Astrocyte (in vitro differentiated cells and primary cell): ENCODE results near the gene DAGLA. TPM values are rescaled to one million over a fixed set of nuclear protein-coding genes. Genes with fewer than 3 reads are reported as not detected.

ENCODE experiments used
- DNase-seq: peaks from one replicate; pipeline ENCODE4 v3.0.0-alpha.2; 2010; ENCODE audit warnings: low read depth
- FAIRE-seq: peaks from 2 replicates; lab custom pipeline; 2011; peaks lifted over from hg19 to GRCh38; lab: Jason Lieb, UNC
- H2AFZ ChIP-seq: 2 replicates; pipeline ENCODE4 v1.6.0; 2012; ENCODE audit warnings: low read depth, low read length, inconsistent platforms
- H3K27ac ChIP-seq: 2 replicates; pipeline ENCODE4 v1.5.1; 2011; ENCODE audit warnings: low read depth, low read length, inconsistent platforms
- H3K27me3 ChIP-seq: 2 replicates; pipeline ENCODE4 v1.6.0; 2011; ENCODE audit warnings: low read length, inconsistent platforms; ENCODE audit not compliant: insufficient read depth
- H3K36me3 ChIP-seq: 2 replicates; pipeline ENCODE4 v1.5.1; 2011; ENCODE audit warnings: low read length, inconsistent platforms; ENCODE audit not compliant: insufficient read depth
- H3K4me1 ChIP-seq: 2 replicates; pipeline ENCODE4 v1.5.1; 2011; ENCODE audit warnings: low read length, inconsistent platforms; ENCODE audit not compliant: insufficient read depth
- H3K4me2 ChIP-seq: 2 replicates; pipeline ENCODE4 v1.6.0; 2012; ENCODE audit warnings: low read length, inconsistent platforms
- H3K4me3 ChIP-seq: 2 replicates; pipeline ENCODE4 v1.5.1; 2011; ENCODE audit warnings: low read depth, mild to moderate bottlenecking, low read length, inconsistent platforms; ENCODE audit not compliant: insufficient read depth
- H3K79me2 ChIP-seq: 2 replicates; pipeline ENCODE4 v1.6.0; 2012; ENCODE audit warnings: mild to moderate bottlenecking, low read length, inconsistent platforms; ENCODE audit not compliant: insufficient read depth
- H3K9ac ChIP-seq: 2 replicates; pipeline ENCODE4 v1.6.0; 2012; ENCODE audit warnings: mild to moderate bottlenecking, low read length, inconsistent platforms
- H3K9me3 ChIP-seq: 2 replicates; pipeline ENCODE4 v1.5.1; 2012; ENCODE audit warnings: low read depth, mild to moderate bottlenecking, low read length, inconsistent platforms; ENCODE audit not compliant: insufficient read depth
- H4K20me1 ChIP-seq: 2 replicates; pipeline ENCODE4 v1.6.0; 2012; ENCODE audit warnings: low read length, inconsistent platforms; ENCODE audit not compliant: insufficient read depth
- H3K27ac Mint-ChIP-seq: one replicate; pipeline ENCODE4 v1.8.0; 2021; ENCODE audit warnings: mild to moderate bottlenecking, mixed read lengths; ENCODE audit not compliant: unreplicated experiment
- H3K27me3 Mint-ChIP-seq: one replicate; pipeline ENCODE4 v1.8.0; 2021; ENCODE audit warnings: low read depth, mixed read lengths; ENCODE audit not compliant: unreplicated experiment
- H3K36me3 Mint-ChIP-seq: one replicate; pipeline ENCODE4 v1.8.0; 2021; ENCODE audit warnings: low read depth, mixed read lengths; ENCODE audit not compliant: unreplicated experiment
- H3K4me1 Mint-ChIP-seq: one replicate; pipeline ENCODE4 v1.8.0; 2021; ENCODE audit warnings: low read depth, mixed read lengths; ENCODE audit not compliant: unreplicated experiment
- H3K4me3 Mint-ChIP-seq: one replicate; pipeline ENCODE4 v1.8.0; 2021; ENCODE audit warnings: mild to moderate bottlenecking, moderate library complexity, mixed read lengths; ENCODE audit not compliant: unreplicated experiment
- H3K9me3 Mint-ChIP-seq: one replicate; pipeline ENCODE4 v1.8.0; 2021; ENCODE audit warnings: mild to moderate bottlenecking, mixed read lengths; ENCODE audit not compliant: unreplicated experiment
- EZH2 ChIP-seq: IDR thresholded peaks from 2 replicates; pipeline ENCODE4 v1.6.1; 2012; ENCODE audit warnings: mild to moderate bottlenecking, low read length, inconsistent platforms; ENCODE audit not compliant: insufficient read depth
- total RNA-seq: library from RNA; stranded (reverse); gene quantifications from 2 replicates; pipeline ENCODE4 v1.2.1, GENCODE V29; 2021
- TF ChIP-seq, protein P1 (sequence below): IDR thresholded peaks from 2 replicates; pipeline ENCODE4 v1.5.1; 2011; ENCODE audit warnings: low read depth, mild to moderate bottlenecking, inconsistent platforms, low read length, moderate library complexity; ENCODE audit not compliant: insufficient read depth

The DAGLA gene
- total RNA-seq, 1 donor from 2014 or later = 5.5 TPM

DNA sequence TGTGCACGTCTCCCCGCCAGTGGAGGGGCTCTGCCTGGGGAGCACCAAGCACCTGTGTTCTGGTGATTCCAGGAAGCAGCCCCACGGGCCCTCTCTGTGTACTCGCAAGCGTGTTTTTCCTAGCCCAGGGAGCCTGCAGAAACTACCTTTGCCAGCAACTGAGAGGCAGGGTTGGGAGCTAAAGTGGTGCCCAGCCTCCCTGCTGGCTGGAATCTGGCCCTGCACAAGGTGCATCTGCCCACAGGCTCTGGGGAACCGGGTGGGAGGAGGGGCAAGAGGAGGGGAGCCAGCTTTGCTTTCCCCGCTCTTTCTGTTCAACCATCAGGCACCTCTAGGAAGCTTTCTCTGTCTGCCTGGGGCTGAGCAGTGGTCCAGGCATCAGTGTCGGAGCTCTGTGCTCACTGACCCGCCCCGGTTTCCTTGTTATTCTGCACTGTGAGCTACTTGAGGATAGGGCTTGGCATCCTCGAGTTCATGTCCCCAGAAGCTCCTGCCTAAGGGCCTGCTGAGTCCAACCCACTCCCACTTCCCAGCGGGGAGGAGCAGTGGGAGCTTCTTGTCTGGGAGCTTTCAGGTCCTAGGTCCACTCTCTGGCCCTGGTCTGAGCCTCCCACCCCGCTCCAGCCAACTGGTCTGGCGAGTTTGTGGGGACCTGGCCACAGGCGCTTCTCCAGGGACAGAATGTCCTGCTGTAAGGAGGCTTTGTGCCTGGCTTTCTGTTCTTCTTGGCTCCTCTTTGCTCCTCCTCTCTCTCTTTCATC lies 14.9 kb downstream of the DAGLA start:
- Histone ChIP-seq H2AFZ (peak overlapping the region; percentile 59), H3K4me1 (peaks cover 42% of the 10 kb centered on the region), H4K20me1 (peaks cover 33% of the 10 kb centered on the region), H3K9ac (peak overlapping the region; percentile 75), H3K36me3 (no peaks in the 10 kb centered on the region), H3K4me2 (peak overlapping the region; percentile 75), H3K27me3 (no peaks in the 10 kb centered on the region), H3K79me2 (no peaks in the 10 kb centered on the region), H3K9me3 (no peaks in the 10 kb centered on the region), H3K4me3 (no peak overlapping the region), H3K27ac (peak overlapping the region; percentile 54)
- H3K36me3 Mint-ChIP-seq = peaks cover 2% of the 10 kb centered on the region
- no peak for FAIRE-seq
- no peak overlapping the region for H3K4me3 Mint-ChIP-seq
- peaks cover 15% of the 10 kb centered on the region for H3K27me3 Mint-ChIP-seq
- no peaks in the 10 kb centered on the region for H3K9me3 Mint-ChIP-seq
- H3K27ac Mint-ChIP-seq = no peak overlapping the region
- no peak for TF ChIP-seq EZH2
- TF ChIP-seq, protein P1, sequence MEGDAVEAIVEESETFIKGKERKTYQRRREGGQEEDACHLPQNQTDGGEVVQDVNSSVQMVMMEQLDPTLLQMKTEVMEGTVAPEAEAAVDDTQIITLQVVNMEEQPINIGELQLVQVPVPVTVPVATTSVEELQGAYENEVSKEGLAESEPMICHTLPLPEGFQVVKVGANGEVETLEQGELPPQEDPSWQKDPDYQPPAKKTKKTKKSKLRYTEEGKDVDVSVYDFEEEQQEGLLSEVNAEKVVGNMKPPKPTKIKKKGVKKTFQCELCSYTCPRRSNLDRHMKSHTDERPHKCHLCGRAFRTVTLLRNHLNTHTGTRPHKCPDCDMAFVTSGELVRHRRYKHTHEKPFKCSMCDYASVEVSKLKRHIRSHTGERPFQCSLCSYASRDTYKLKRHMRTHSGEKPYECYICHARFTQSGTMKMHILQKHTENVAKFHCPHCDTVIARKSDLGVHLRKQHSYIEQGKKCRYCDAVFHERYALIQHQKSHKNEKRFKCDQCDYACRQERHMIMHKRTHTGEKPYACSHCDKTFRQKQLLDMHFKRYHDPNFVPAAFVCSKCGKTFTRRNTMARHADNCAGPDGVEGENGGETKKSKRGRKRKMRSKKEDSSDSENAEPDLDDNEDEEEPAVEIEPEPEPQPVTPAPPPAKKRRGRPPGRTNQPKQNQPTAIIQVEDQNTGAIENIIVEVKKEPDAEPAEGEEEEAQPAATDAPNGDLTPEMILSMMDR = no peak
- peaks cover 7% of the 10 kb centered on the region for H3K4me1 Mint-ChIP-seq
- DNase-seq = no peak

DNA sequence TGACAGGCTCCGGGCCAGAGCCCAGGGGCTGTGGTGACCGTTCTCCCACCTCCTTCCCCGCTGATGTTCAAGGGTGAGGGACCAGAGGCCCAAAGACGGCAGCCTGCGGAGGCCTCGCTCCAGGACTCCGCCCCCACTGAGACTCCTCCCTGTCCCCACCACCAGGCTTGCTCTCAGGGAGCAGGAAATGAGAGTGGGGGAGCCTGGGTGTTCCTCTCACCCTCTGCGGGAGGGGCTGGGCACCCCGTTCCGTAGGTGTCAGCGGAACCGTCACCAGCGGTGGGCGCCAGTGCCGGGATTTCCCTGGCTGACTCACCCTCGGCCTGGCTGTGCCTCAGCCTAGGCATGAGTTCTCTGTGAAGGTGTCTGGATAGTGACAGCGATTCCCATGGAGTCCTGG lies 15.7 kb downstream of the DAGLA start:
- H2AFZ ChIP-seq = peak overlapping the region; percentile 59

More for the DNA sequence above, 15.7 kb downstream of the DAGLA start:
- Mint-ChIP-seq H3K27me3 (peaks cover 14% of the 10 kb centered on the region), H3K9me3 (no peaks in the 10 kb centered on the region), H3K4me1 (peaks cover 13% of the 10 kb centered on the region), H3K4me3 (no peak overlapping the region), H3K36me3 (peaks cover 2% of the 10 kb centered on the region), H3K27ac (no peak overlapping the region)
- no peak for TF ChIP-seq EZH2
- TF ChIP-seq, protein P1 = no peak
- Histone ChIP-seq H3K4me1 (peaks cover 48% of the 10 kb centered on the region), H3K9me3 (no peaks in the 10 kb centered on the region), H3K9ac (peak overlapping the region; percentile 75), H4K20me1 (peaks cover 34% of the 10 kb centered on the region), H3K4me2 (peak overlapping the region; percentile 75), H3K79me2 (no peaks in the 10 kb centered on the region), H3K27ac (peak overlapping the region; percentile 58), H3K27me3 (no peaks in the 10 kb centered on the region), H3K36me3 (no peaks in the 10 kb centered on the region), H3K4me3 (no peak overlapping the region)
- FAIRE-seq (no peak), DNase-seq (peak; percentile 71)
